ENCODE measurements around the gene ATG101.

DNA sequence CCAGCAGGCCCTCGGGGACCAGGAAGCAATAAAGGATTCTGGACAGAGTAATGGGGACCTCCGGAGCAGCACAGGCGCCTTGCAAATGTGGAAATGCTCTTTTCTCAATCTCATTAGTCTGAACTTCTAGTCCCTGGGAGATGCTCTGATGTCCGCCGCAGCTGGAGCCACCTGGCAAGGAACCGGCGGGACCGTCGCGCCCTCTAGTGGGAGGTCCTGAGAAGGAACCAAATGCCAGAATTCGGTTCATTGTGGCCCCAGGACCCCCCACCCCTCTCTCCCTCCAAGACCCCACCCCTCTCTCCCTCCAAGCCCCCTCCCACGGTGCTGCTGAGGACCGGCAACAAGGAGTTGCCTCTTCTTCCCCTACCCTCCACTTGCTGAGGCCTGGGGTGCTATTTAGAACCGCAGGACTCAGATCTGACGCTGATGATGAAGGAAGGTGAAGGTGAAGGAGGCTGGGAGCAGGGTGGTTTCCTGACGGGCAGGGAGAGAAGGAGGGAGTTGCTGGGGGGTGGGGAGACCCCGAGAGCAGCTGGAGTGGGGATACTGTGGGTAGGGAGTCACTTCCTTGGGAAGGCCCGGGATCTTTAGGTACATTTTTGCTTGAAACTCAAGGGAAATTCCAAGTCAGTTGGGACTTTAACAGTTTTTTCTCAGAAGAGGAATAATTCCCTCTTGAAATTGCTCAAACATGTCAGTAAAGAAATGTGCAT, 52.2 kb downstream of the ATG101 start:
- TF ChIP-seq CTCF (conservative IDR thresholded peaks at IDR 0.05; ENCODE audit: low read depth in 2 of 2) (peak; percentile 70 to 86), POLR2AphosphoS5 (IDR thresholded peaks at IDR 0.05; ENCODE audit: low read depth) (peak; percentile 37), CREB1 (CRISPR knock-in tag; IDR thresholded peaks at IDR 0.05; ENCODE audit: low read depth) (no peak), REST (IDR thresholded peaks at IDR 0.05; ENCODE audit: unreplicated experiment) (no peak), ZNF114 (CRISPR knock-in tag; IDR thresholded peaks at IDR 0.05) (no peak), EZH2 (IDR thresholded peaks at IDR 0.05; ENCODE audit: low read depth, unreplicated experiment) (no peak), ZNF331 (CRISPR knock-in tag; IDR thresholded peaks at IDR 0.05; ENCODE audit: low read depth) (no peak), ZNF462 (CRISPR knock-in tag; IDR thresholded peaks at IDR 0.05) (no peak), EZH2phosphoT487 (IDR thresholded peaks at IDR 0.05; ENCODE audit: unreplicated experiment) (no peak), JUNB (IDR thresholded peaks at IDR 0.05; ENCODE audit: unreplicated experiment) (no peak), NANOG (IDR thresholded peaks at IDR 0.05; ENCODE audit: borderline replicate concordance) (no peak)
